ENCODE data around the gene TELO2.

GRCh38 chr16:1449201-1449788 is 43.9 kb upstream of the TELO2 start:
- TF ChIP-seq CTCF (IDR thresholded peaks at IDR 0.05) (no peak), POLR2AphosphoS2 (conservative IDR thresholded peaks at IDR 0.05; ENCODE audit: low read length) (no peak), POLR2A (IDR thresholded peaks at IDR 0.05; ENCODE audit: low read length) (no peak), NR3C1 (IDR thresholded peaks at IDR 0.05) (no peak), CEBPB (IDR thresholded peaks at IDR 0.05) (no peak), HOXA7 (CRISPR knock-in tag; IDR thresholded peaks at IDR 0.05) (no peak), CBX2 (IDR thresholded peaks at IDR 0.05; ENCODE audit: borderline replicate concordance, low read depth) (no peak), RCOR1 (IDR thresholded peaks at IDR 0.05; ENCODE audit: low read depth, low read length) (no peak), EP300 (IDR thresholded peaks at IDR 0.05) (no peak), PBX3 (IDR thresholded peaks at IDR 0.05) (no peak), USF2 (IDR thresholded peaks at IDR 0.05) (no peak)

Measured in A549 (cell line).